GM15510 (cell line): ENCODE measurements around the gene NUDT1.

ENCODE experiments used
- POLR2A ChIP-seq: IDR thresholded peaks from 3 replicates; pipeline ENCODE4 v1.6.1; 2011; ENCODE audit warnings: borderline replicate concordance; ENCODE audit not compliant: insufficient read length; ENCODE audit errors: extremely low read depth

The NUDT1 gene

GRCh38 chr7:2201686-2202360 is 40.2 kb upstream of the NUDT1 start:
- TF ChIP-seq POLR2A = no peak

GRCh38 chr7:2202361-2202761 is 39.7 kb upstream of the NUDT1 start:
- TF ChIP-seq POLR2A = no peak

GRCh38 chr7:2202901-2203765 is 38.9 kb upstream of the NUDT1 start:
- TF ChIP-seq POLR2A = no peak

GRCh38 chr7:2203766-2204300 is 38.2 kb upstream of the NUDT1 start:
- TF ChIP-seq POLR2A = no peak

- TF ChIP-seq POLR2A = no peak
Observed at GRCh38 chr7:2204446-2204845, 37.6 kb upstream of the NUDT1 start.

- no peak for TF ChIP-seq POLR2A
Observed at GRCh38 chr7:2205036-2205780, 36.8 kb upstream of the NUDT1 start.

- TF ChIP-seq POLR2A = no peak
Observed at GRCh38 chr7:2208712-2209111, 33.3 kb upstream of the NUDT1 start.

GRCh38 chr7:2209146-2209960 is 32.7 kb upstream of the NUDT1 start:
- no peak for TF ChIP-seq POLR2A

- TF ChIP-seq POLR2A = no peak
Observed at GRCh38 chr7:2209961-2210323, 32.1 kb upstream of the NUDT1 start.

GRCh38 chr7:2210551-2211258 is 31.3 kb upstream of the NUDT1 start:
- TF ChIP-seq POLR2A = no peak

- no peak for TF ChIP-seq POLR2A
Observed at GRCh38 chr7:2211259-2211880, 30.7 kb upstream of the NUDT1 start.

- no peak for TF ChIP-seq POLR2A
Observed at GRCh38 chr7:2211926-2212325, 30.1 kb upstream of the NUDT1 start.

GRCh38 chr7:2212906-2213305 is 29.1 kb upstream of the NUDT1 start:
- no peak for TF ChIP-seq POLR2A
